ENCODE data around the gene ZNF282. TPM values are rescaled to one million over a fixed set of nuclear protein-coding genes. Genes with fewer than 3 reads are reported as not detected.

Gene ZNF282
- total and polyA plus RNA-seq, 7 experiments from 2014 or later = 0.83 to 36.7 (median 13.3) TPM

GRCh38 chr7:149207324-149208035 is 12.1 kb downstream of the ZNF282 start:
- ChIA-PET CTCF (interaction anchor here (1.0 kb wide), 1 partner anchor 253 kb away, joined by 3 read pairs; no protein-coding TSS in a partner anchor), POLR2A (interaction anchor here (0.6 kb wide), 1 partner anchor 131 kb away, joined by 3 read pairs; no protein-coding TSS in a partner anchor)
- Histone ChIP-seq H3K4me3 (ENCODE audit: low read length) (no peak overlapping the region), H3K36me3 (ENCODE audit: control insufficient read depth in 2 of 3, insufficient read depth in 3 of 3, low read length in 3 of 3) (peaks cover 0 to 74% (median 9%) of the 10 kb centered on the region in 3 experiments), H3K4me1 (ENCODE audit: control insufficient read depth in 2 of 2, insufficient read depth in 2 of 2, low read length in 2 of 2) (no peaks in the 10 kb centered on the region), H3K9me3 (ENCODE audit: control insufficient read depth in 2 of 3, low read length in 3 of 3) (no peaks in the 10 kb centered on the region), H3K27me3 (ENCODE audit: control insufficient read depth in 2 of 2, insufficient read depth in 2 of 2, low read length in 2 of 2) (no peaks in the 10 kb centered on the region), H3K27ac (ENCODE audit: low read depth, low read length) (no peak overlapping the region)
- Mint-ChIP-seq H3K4me1 (peaks cover 0 to 36% (median 8%) of the 10 kb centered on the region in 7 donors), H3K4me3 (no peak overlapping the region), H3K9me3 (no peaks in the 10 kb centered on the region), H3K27me3 (no peaks in the 10 kb centered on the region), H3K36me3 (peaks cover 14 to 59% (median 28%) of the 10 kb centered on the region in 5 donors), H3K27ac (no peak overlapping the region)
- DNase-seq = no peak
- intact Hi-C loops (cut with micrococcal nuclease) = no loop called here
- no peak for ATAC-seq

GRCh38 chr7:149209518-149210269 is 14.3 kb downstream of the ZNF282 start:
- peaks cover 6 to 75% (median 9%) of the 10 kb centered on the region in 3 experiments for H3K36me3 ChIP-seq (ENCODE audit: control insufficient read depth in 2 of 3, insufficient read depth in 3 of 3, low read length in 3 of 3)
- H3K27ac ChIP-seq (ENCODE audit: low read depth, low read length) = no peak overlapping the region
- POLR2A ChIA-PET = no interaction called here
- H3K4me1 ChIP-seq (ENCODE audit: control insufficient read depth in 2 of 2, insufficient read depth in 2 of 2, low read length in 2 of 2) = no peaks in the 10 kb centered on the region
- peak; percentile 18 to 74 (median 48) for DNase-seq
- Mint-ChIP-seq H3K27ac (peak overlapping the region in 3 of 9 donors; percentile 6 to 79 (median 72)), H3K9me3 (no peaks in the 10 kb centered on the region), H3K4me1 (peaks cover 0 to 21% (median 5%) of the 10 kb centered on the region in 7 donors), H3K36me3 (peaks cover 18 to 55% (median 21%) of the 10 kb centered on the region in 5 donors), H3K27me3 (no peaks in the 10 kb centered on the region), H3K4me3 (peak overlapping the region in 1 of 10 donors; percentile 60)
- CTCF ChIA-PET = interaction anchor here (0.7 to 1.1 kb wide), 2 partner anchors 9 to 62 kb away, joined by 3 to 4 read pairs; partner anchors contain the start of gene ZNF398
- intact Hi-C loops (cut with micrococcal nuclease) = loop anchor here (1.0 kb wide), 3 partner anchors 14 to 288 kb away; partner anchors contain the start of genes ZNF746 (in 2 of the 2) and ZNF282 (in 1 of the 2)
- H3K9me3 ChIP-seq (ENCODE audit: control insufficient read depth in 2 of 3, low read length in 3 of 3) = no peaks in the 10 kb centered on the region
- peak; percentile 73 for ATAC-seq
- no peaks in the 10 kb centered on the region for H3K27me3 ChIP-seq (ENCODE audit: control insufficient read depth in 2 of 2, insufficient read depth in 2 of 2, low read length in 2 of 2)
- H3K4me3 ChIP-seq (ENCODE audit: low read length) = no peak overlapping the region

GRCh38 chr7:149210551-149210950 is 15.2 kb downstream of the ZNF282 start:
- no peak overlapping the region for H3K27ac ChIP-seq (ENCODE audit: low read depth, low read length)
- DNase-seq = no peak
- peaks cover 7 to 80% (median 9%) of the 10 kb centered on the region in 3 experiments for H3K36me3 ChIP-seq (ENCODE audit: control insufficient read depth in 2 of 3, insufficient read depth in 3 of 3, low read length in 3 of 3)
- no peaks in the 10 kb centered on the region for H3K9me3 ChIP-seq (ENCODE audit: control insufficient read depth in 2 of 3, low read length in 3 of 3)
- no peak overlapping the region for H3K4me3 Mint-ChIP-seq
- ChIA-PET POLR2A (no interaction called here), CTCF (interaction anchor here (1.1 kb wide), 1 partner anchor 63 kb away, joined by 4 read pairs; the partner anchor contains the start of gene ZNF398)
- H3K27me3 ChIP-seq (ENCODE audit: control insufficient read depth in 2 of 2, insufficient read depth in 2 of 2, low read length in 2 of 2) = no peaks in the 10 kb centered on the region
- ATAC-seq = no peak
- H3K9me3 Mint-ChIP-seq = no peaks in the 10 kb centered on the region
- peaks cover 18 to 53% (median 20%) of the 10 kb centered on the region in 5 donors for H3K36me3 Mint-ChIP-seq
- peak overlapping the region in 2 of 9 donors; percentile 10 to 74 for H3K27ac Mint-ChIP-seq
- no peaks in the 10 kb centered on the region for H3K27me3 Mint-ChIP-seq
- peaks cover 0 to 18% (median 5%) of the 10 kb centered on the region in 7 donors for H3K4me1 Mint-ChIP-seq
- intact Hi-C loops (cut with micrococcal nuclease) = no loop called here
- no peaks in the 10 kb centered on the region for H3K4me1 ChIP-seq (ENCODE audit: control insufficient read depth in 2 of 2, insufficient read depth in 2 of 2, low read length in 2 of 2)
- H3K4me3 ChIP-seq (ENCODE audit: low read length) = no peak overlapping the region

GRCh38 chr7:149214020-149214720 is 18.8 kb downstream of the ZNF282 start:
- ChIA-PET CTCF (interaction anchor here (1.0 kb wide), 1 partner anchor 9 kb away, joined by 3 read pairs; no protein-coding TSS in a partner anchor), POLR2A (no interaction called here)
- Mint-ChIP-seq H3K27ac (no peak overlapping the region), H3K4me3 (no peak overlapping the region), H3K9me3 (no peaks in the 10 kb centered on the region), H3K27me3 (no peaks in the 10 kb centered on the region), H3K36me3 (peaks cover 10 to 53% (median 27%) of the 10 kb centered on the region in 5 donors), H3K4me1 (peaks cover 0 to 11% (median 5%) of the 10 kb centered on the region in 7 donors)
- ATAC-seq (no peak), DNase-seq (no peak)
- Histone ChIP-seq H3K36me3 (ENCODE audit: control insufficient read depth in 2 of 3, insufficient read depth in 3 of 3, low read length in 3 of 3) (peaks cover 4 to 90% (median 7%) of the 10 kb centered on the region in 3 experiments), H3K27ac (ENCODE audit: low read depth, low read length) (no peak overlapping the region), H3K4me1 (ENCODE audit: control insufficient read depth in 2 of 2, insufficient read depth in 2 of 2, low read length in 2 of 2) (no peaks in the 10 kb centered on the region), H3K4me3 (ENCODE audit: low read length) (no peak overlapping the region), H3K27me3 (ENCODE audit: control insufficient read depth in 2 of 2, insufficient read depth in 2 of 2, low read length in 2 of 2) (no peaks in the 10 kb centered on the region), H3K9me3 (ENCODE audit: control insufficient read depth in 2 of 3, low read length in 3 of 3) (no peaks in the 10 kb centered on the region)
- intact Hi-C loops (cut with micrococcal nuclease) = no loop called here

GRCh38 chr7:149216402-149216801 is 21.1 kb downstream of the ZNF282 start:
- Histone ChIP-seq H3K4me1 (ENCODE audit: control insufficient read depth in 2 of 2, insufficient read depth in 2 of 2, low read length in 2 of 2) (no peaks in the 10 kb centered on the region), H3K36me3 (ENCODE audit: control insufficient read depth in 2 of 3, insufficient read depth in 3 of 3, low read length in 3 of 3) (peaks cover 2 to 77% (median 7%) of the 10 kb centered on the region in 3 experiments), H3K9me3 (ENCODE audit: control insufficient read depth in 2 of 3, low read length in 3 of 3) (no peaks in the 10 kb centered on the region), H3K27me3 (ENCODE audit: control insufficient read depth in 2 of 2, insufficient read depth in 2 of 2, low read length in 2 of 2) (no peaks in the 10 kb centered on the region), H3K4me3 (ENCODE audit: low read length) (no peak overlapping the region), H3K27ac (ENCODE audit: low read depth, low read length) (no peak overlapping the region)
- DNase-seq (no peak), ATAC-seq (no peak)
- Mint-ChIP-seq H3K9me3 (no peaks in the 10 kb centered on the region), H3K4me3 (no peak overlapping the region), H3K4me1 (peaks cover 0 to 11% (median 0%) of the 10 kb centered on the region in 7 donors), H3K36me3 (peaks cover 8 to 48% (median 21%) of the 10 kb centered on the region in 5 donors), H3K27me3 (no peaks in the 10 kb centered on the region), H3K27ac (peak overlapping the region in 1 of 9 donors; percentile 64)
- ChIA-PET CTCF (no interaction called here), POLR2A (no interaction called here)
- intact Hi-C loops (cut with micrococcal nuclease) = no loop called here

GRCh38 chr7:149217570-149217969 is 22.2 kb downstream of the ZNF282 start:
- Mint-ChIP-seq H3K27ac (peak overlapping the region in 4 of 9 donors; percentile 28 to 64 (median 44)), H3K36me3 (peaks cover 10 to 46% (median 15%) of the 10 kb centered on the region in 5 donors), H3K27me3 (no peaks in the 10 kb centered on the region), H3K4me1 (peaks cover 0 to 16% (median 0%) of the 10 kb centered on the region in 7 donors), H3K4me3 (no peak overlapping the region), H3K9me3 (no peaks in the 10 kb centered on the region)
- ChIA-PET POLR2A (no interaction called here), CTCF (no interaction called here)
- no peaks in the 10 kb centered on the region for H3K4me1 ChIP-seq (ENCODE audit: control insufficient read depth in 2 of 2, insufficient read depth in 2 of 2, low read length in 2 of 2)
- no peak overlapping the region for H3K4me3 ChIP-seq (ENCODE audit: low read length)
- no peaks in the 10 kb centered on the region for H3K27me3 ChIP-seq (ENCODE audit: control insufficient read depth in 2 of 2, insufficient read depth in 2 of 2, low read length in 2 of 2)
- H3K27ac ChIP-seq (ENCODE audit: low read depth, low read length) = no peak overlapping the region
- peaks cover 0 to 74% (median 7%) of the 10 kb centered on the region in 3 experiments for H3K36me3 ChIP-seq (ENCODE audit: control insufficient read depth in 2 of 3, insufficient read depth in 3 of 3, low read length in 3 of 3)
- no peak for ATAC-seq
- H3K9me3 ChIP-seq (ENCODE audit: control insufficient read depth in 2 of 3, low read length in 3 of 3) = no peaks in the 10 kb centered on the region
- DNase-seq = no peak
- intact Hi-C loops (cut with micrococcal nuclease) = no loop called here
